Left ventricle myocardium superior (tissue), 1 donor: ENCODE measurements around the gene STARD8. TPM values are rescaled to one million over a fixed set of nuclear protein-coding genes. Genes with fewer than 3 reads are reported as not detected.

Source experiments
- ATAC-seq: fragments of 200-7000 bp; cut with Tn5 transposase; one replicate; pipeline ENCODE4 v1.9.1; 2020; ENCODE audit warnings: mild to moderate bottlenecking, moderate library complexity
- DNase-seq: peaks from one replicate; pipeline ENCODE4 v3.0.0-alpha.2; 2020
- intact Hi-C: fragments of 100-400 bp; cut with micrococcal nuclease; formaldehyde crosslinking; loops from one replicate; pipeline ENCODE4 v1.11.0; 2022
- total RNA-seq: library from RNA; stranded (reverse); fragmentation: NEBNext Ultra II Directional; extraction: Animal tissue kit (Norgen Biotek cat#: 25700); gene quantifications from one replicate; pipeline ENCODE4 v1.2.1, GENCODE V29; 2021
- donor health status: DM: no; HTN: yes; CAD: no; lungs with severe emphysema.

STARD8 gene
- total RNA-seq, 1 donor from 2014 or later = 10.5 TPM

DNA sequence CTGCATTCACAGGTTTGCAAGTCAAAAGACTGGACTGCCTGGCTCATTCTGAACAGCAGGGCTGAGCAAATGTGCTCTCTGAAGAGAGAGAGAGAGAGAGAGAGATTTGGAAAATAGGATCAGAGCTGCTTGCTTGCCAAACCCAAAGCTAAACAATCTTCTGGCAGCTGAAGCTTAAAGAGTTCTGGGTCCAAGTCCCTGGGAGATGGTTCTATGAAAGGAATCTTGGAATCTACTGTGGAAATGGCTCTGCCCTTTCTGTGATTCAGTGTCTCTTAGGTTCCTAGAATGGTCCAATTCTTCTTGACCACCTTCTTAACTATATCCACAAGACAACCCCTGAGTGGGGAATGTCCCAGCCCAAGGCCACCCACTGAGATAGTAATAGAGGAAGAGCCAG, 115.3 kb downstream of the STARD8 start:
- ATAC-seq (peak; percentile 55), DNase-seq (no peak)
- intact Hi-C loops = no loop called here

DNA sequence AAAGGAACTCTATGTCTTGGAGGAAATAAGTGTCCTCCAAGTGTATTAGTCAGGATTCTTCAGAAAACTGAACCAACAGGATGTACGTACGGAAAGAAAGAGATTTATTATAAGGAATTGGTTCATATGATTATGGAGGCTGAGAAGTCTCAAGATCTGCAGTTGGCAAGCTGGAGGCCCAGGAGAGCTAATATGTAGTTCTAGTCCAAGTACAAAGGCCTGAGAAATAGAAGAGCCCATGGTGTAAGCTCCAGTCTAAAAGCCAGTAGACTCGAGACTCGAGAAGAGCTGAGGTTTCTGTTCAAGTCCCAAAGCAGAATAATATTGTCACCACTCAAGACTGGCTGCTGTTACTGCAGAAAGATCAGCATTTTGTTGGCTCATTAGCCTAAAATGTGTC, 116.0 kb downstream of the STARD8 start:
- intact Hi-C loops = no loop called here
- DNase-seq = no peak
- ATAC-seq = no peak

Other genes with a start within 250 kb of the STARD8 start
- gene OPHN1, start 214.2 kb upstream of the STARD8 start, total RNA-seq = 3.8 TPM
- 34.5 TPM for gene YIPF6, start 148.6 kb upstream of the STARD8 start, total RNA-seq
- 15.8 TPM for gene EFNB1, start 181.4 kb downstream of the STARD8 start, total RNA-seq